HK-2 (cell line): ENCODE data around the gene FKBP2.

ENCODE experiments used
- DNase-seq: peaks from one replicate; pipeline ENCODE4 v3.0.0-alpha.2; 2018; ENCODE audit not compliant: unreplicated experiment

FKBP2 gene

DNA sequence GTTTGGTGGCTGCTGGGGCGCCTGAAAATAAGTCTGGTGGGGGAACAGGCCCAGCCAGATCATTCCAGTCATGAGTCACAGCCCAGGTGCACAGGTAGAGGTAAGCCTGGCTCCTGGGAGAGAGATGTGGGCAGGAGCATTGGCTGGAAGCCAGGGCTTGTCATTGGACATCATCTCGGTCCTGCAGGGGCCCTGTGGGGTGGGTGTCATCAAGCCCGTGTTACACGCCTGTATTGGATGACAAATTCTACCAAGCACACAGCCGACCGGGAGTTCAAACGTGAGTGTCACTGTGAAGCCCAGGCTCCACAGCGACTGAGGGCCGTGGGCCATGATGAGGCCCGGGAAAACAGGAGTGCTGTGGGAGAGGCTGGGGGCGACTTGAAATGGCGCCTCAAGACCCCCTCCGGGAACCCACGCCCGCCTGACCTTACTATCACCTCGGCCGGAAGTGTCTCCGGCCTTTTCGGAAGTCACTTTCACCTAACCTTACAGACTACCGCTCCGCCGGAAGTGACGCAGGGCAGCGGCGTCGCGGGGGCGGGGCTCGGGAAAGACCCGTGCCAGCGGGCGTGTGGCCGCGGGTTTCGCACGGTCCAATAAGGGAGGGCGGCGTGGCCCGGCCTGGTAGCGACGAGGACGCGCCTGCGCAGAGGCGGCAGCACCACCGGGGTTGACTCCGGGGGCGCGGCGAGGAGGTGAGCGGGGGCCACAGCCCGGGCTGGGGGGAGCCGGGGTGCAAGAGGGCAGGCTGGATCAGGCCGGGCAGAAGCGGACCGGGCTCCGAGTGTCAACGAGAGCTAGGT is at the start of gene FKBP2:
Gene FKBP2, plus strand, starts transcription at position 661 of the 806 bp plus-strand sequence. CDS start 1,293 bp downstream, outside the sequence.
- DNase-seq = peak; percentile 92

DNA sequence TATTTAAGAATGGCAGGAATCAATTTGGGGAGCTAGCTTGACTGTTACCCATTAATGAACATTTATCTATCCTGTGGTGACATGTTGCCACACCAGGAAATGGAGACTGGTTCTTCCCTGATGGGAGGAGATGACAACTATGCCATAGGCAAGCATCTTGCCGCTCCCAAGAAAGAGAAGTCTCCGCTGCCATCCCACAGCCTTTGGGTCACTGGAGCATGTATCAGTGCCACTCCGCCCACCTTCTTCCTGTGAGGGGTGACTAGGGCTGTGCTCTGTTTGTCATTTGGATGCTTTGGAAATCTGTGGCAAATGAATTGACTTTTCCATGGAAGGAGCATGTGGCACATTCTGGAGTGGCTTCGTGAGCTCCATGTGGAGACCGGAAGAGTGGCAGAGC is 48.5 kb upstream of the FKBP2 start:
- no peak for DNase-seq

DNA sequence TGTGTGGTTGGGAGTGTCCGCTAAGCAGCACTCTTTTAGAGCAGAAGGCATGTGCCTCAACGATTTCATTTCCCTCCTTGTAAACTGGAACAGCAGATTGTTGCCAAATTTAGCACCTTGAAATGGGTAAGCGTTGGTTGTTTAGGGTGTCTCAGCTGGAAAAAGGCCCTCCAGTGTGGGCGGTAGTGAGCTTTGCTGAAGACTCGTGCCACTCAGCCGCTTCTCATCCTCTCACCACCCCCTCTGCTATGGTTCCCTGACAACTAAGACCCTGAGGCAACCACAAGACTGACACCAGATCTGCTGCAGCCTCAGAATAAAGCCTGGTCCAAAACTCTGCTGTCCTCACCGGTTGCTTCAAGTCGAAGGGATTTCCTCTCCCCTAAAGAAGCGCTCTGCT is 44.3 kb upstream of the FKBP2 start:
- DNase-seq = no peak

DNA sequence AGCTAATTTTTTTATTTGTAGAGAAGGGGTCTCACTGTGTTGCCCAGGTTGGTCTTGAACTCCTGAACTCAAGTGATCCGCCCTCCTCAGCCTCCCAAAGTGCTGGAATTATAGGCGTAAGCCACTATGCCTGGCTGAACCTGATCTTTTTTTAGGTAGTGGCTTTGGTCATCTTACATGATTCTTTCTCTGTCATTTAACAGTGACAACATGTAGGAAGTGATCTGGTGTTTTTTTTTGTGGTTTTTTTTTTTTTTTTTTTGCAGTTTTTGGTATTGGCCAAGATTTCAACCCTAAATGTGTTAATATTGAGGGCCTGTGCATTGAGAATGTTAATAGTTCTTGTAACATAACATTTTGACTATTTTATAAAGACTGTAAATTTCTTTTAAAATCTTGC is 42.4 kb upstream of the FKBP2 start:
- DNase-seq = no peak

DNA sequence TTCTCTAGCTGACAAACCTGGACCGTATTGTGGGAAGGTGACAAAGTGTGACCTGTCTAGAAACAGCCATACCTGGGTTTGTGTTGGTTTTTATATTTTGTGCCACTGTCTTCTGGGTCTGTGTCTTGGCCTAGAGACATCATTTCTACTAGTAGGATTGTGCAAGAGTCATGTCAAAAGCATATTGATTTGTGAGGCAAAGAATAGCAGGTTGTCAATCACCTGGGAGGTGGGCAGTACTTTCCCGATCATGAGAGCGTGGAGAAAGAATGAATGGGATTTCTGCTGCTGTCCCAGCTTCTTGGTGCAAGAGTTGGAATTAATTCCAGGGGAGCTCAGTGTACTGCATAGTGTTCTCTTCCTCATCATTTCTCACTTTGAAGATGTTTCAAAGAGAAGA is 39.4 kb upstream of the FKBP2 start:
- DNase-seq = no peak

DNA sequence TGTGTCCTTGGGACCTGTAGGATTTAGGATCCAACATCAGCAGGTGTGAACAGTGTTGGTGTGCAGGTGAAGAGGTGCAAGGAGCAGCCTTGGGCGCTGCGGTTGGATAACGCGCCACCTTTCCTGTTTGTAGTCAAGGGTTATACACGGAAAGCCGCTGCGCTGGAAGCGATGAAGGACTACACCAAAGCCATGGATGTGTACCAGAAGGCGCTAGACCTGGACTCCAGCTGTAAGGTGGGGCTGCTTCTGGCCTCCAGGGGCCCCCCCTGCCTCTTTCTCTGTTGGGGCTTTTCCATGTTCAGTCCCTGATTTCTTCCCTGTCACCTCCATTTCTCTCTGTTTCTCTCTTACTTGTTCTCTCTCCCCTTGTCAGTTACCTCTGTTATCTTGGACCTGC is 37.9 kb upstream of the FKBP2 start:
- no peak for DNase-seq

DNA sequence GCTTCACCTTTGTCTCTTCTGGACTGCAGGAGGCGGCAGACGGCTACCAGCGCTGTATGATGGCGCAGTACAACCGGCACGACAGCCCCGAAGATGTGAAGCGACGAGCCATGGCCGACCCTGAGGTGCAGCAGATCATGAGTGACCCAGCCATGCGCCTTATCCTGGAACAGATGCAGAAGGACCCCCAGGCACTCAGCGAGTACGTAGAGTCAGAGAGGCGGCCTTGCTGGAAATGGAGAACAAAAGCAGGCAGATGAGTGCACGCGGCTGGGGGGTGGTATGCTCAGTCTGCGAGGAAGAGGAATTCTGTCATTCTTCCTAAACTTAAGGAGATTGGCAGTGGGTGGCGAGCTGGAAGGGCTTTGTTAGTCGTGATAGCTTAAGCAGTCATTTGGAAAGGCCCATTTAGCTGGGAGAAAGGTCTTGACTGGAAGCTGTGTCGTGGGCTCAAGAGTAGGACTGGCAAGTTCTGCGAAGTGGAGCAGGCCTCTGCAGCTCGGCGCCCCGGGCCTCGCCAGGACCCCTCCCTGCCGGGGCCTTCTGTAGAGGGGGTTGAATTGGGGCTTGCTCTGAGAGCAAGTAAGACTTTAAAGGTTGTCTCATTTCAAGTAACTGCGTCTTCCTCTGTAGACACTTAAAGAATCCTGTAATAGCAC is 37.3 kb upstream of the FKBP2 start:
- no peak for DNase-seq

DNA sequence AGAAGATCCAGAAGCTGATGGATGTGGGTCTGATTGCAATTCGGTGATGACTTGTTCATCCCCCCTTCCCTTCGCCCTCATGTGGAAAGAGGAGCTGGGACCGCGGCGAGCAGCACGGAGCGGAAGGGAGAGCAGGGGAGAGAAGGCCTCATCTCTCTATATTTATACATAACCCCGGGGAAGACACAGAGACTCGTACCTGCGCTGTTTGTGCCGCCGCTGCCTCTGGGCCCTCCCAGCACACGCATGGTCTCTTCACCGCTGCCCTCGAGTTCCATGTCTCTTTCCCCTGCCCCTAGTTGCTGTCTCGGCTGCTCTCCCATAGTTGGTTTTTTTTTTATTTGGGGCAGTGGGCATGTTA is 36.8 kb upstream of the FKBP2 start:
- DNase-seq = no peak

DNA sequence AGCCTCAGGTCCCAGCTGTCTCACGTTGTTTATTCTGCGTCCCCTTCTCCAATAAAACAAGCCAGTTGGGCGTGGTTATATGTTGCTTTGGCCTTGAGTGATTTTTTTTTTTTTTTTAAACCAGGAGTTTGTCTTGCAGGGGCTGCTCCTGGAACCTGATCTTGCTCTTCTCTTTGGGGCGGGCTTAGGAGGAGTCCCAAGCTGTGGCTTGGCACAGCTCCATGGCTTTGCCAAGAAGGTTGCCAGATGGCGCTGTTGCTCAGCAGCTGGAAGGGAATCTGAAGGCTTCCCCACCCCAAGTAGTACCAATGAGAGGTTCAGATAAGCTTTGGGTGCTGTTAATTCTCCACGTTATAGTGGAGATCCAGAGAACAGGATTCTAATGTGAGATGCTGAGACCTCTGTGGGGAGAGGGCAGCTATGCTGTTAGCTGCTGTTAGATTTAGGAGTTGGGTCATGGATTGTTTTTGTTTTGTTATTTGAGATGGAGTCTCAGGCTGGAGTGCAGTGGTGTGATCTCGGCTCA is 36.4 kb upstream of the FKBP2 start:
- peak; percentile 68 for DNase-seq

DNA sequence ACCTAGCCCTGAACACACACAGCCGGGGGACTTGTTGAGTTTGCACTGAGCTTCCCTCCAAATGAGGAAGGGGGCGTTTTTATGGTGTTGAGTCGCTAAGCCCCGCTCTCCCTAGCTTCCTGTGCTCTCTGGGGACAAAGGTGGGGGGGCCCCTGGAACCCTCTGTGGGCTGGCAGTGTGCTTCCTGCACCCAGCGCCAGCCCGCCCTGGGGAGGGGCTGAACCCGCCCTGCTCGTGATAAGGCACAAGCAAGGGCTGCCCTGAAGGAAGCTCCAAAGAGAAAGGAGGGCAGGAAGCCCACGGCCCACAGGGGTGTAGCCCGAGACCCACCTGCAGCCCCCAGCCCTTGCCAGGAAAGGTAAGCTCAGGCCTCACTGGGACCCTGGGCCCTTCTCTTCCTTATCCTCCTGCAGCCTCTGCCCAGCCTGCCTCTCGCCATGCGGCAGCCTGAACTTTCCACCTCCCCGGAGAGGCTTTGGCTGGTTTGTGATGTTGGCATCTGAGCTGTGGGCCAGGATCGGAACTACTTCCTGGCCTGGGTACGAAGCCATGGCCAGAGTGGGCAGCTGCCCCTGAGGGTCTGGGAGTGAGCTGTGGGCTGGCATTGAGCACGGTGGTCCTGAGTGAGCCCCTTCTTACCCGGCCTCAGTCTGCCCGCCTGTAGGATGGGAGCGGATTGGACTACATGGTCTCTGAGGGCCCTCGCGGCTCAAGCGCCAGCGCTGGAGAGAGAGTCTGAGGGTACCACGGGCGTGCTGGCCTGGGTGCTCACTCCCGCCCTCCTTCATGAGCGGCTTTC is 34.2 kb upstream of the FKBP2 start, which contains the start of gene FERMT3:
Gene FERMT3, plus strand, starts transcription at position 265 of the 799 bp plus-strand sequence. CDS start 644 bp downstream, outside the sequence.
- no peak for DNase-seq

DNA sequence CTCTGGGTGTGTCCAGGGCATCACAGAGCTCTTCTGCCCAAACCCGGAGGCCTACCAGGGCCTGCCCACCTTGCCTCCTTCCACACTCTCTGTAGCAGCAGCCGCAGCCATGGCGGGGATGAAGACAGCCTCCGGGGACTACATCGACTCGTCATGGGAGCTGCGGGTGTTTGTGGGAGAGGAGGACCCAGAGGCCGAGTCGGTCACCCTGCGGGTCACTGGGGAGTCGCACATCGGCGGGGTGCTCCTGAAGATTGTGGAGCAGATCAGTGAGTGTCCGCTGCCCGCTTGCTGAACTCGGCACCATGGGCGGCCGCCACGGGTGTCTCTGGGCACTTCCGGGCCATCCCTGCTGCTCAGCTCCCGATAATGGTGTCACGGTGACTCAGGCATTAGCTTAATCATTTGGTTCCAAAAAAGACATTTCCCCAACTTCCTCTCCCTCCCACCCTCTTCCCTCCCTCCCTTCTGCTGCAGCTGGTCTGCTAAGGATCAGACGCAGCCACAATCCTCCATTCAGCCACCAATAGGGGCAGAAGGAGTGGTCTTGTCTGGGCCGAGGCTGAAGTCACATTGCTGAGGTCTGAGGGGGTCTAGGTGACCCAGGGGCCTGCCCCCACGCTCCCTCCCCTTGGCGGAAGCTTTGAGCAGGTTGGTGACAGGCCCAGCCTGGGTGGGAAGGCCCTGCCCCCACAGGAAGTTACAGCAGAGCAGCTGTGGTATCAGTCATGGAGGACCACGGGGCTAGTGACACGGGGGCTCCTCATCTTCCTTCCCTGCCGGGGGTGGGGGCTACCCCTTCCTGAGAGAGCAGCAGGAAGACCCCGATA is 33.4 kb upstream of the FKBP2 start:
- DNase-seq = no peak

DNA sequence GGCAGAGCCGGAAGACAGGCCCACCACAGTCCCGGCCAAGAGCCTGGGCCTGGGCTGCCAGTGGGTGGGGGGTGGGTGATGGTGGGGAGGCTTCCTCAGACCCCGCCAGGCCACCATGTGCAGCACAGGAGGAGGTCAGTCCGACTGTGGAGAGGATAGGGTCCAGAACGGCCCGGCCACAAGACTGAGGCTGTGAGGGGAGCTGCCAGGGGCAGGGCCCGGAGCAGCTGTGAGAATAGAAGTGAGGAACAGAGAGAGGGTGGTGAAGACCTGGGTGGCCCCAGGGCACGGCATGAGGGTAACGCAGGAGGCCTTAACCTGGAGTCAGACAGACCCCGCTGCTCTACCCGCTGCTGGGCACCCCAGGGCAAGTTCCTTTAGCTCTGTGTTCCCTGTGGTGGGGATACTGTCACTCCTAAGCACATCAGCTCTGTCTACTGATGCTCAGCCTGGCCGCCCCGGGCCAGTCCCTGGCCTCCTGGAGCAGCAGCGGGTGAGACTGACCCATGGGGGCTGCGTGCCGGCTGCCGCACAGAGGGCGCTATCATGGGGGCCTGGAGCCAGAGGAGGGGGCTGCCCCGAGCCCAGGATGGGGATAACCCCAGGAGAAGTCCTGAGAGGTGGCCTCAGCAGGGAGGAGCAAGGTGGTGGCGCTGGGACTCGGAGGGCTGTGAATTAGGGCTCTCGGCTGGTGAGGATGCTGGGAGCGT is 32.7 kb upstream of the FKBP2 start:
- no peak for DNase-seq

DNA sequence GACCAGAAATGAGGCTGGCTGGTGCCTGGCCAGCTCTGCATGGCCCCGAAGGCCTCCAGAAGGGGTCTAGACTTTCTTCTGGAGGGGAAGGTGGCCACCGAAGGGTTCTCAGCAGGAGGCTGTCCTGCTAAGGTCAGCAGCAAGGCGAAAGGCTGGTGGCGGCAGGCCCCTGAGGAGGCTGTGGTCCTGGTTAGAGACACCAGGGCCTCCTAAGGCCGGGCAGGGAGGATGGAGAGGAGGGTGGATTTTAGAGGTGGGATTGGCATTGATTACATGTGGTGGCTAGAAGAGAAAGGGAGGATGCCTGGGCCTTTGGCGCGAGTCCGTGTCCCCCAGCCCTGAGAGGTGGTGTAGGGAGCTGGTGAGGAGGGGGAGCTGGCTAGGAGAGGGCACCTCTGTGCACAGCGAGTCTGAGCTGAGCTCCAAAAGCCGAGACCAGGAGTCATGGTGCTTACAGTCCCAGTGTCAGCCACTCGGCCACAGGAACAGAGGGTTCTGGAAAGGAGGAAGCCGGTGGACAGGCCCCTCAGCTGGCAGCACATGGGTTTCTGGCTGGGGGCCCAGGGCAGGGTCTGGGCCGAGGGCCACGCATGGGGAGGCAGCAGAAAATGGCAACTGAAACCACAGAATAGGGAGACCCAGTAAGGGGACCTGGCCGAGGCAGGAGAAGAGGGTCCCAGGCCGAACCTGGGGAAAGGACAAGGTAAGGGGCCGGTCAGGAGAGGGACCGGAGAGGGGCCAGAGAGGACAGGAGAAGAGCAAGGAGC is 31.9 kb upstream of the FKBP2 start:
- DNase-seq = no peak

DNA sequence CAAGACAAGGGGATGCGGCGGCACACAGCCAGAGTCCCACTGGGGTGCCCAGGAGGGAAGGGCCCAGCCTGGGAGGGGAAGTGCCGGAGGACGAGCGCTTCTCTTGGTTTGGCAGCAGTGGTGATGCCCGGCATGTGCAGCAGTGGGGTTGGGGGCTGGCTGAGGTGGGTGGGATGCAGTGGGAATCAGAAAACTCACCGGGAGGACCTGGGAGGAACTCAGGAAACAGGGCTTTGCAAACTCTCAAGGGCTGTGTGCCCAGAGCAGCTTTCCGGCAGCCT is 31.4 kb upstream of the FKBP2 start:
- no peak for DNase-seq

DNA sequence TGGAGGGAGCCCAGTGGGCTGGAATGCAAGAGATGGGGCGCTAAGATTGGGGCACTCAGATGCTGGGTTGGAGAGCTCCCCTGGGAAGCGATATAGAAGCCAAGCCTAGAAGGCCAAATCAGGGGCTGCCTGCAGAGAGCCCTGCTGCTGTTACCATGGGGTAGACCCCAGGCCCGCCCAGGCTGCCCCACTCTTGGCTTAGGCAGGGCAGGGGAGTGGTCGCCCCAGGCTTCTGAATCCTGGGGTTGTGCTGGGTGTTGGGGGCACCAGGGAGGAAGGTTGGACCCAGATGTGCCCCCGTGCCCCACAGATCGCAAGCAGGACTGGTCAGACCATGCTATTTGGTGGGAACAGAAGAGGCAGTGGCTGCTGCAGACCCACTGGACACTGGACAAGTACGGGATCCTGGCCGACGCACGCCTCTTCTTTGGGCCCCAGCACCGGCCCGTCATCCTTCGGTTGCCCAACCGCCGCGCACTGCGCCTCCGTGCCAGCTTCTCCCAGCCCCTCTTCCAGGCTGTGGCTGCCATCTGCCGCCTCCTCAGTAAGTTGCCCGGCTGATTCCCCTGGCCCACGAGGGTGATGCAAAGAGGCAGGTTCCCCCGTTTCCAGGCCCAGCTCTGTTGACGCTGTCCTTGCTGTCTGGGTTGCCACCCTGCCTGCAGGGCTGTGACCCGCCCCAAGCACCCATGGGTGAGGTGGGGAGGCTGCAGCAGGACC is 30.4 kb upstream of the FKBP2 start:
- no peak for DNase-seq

DNA sequence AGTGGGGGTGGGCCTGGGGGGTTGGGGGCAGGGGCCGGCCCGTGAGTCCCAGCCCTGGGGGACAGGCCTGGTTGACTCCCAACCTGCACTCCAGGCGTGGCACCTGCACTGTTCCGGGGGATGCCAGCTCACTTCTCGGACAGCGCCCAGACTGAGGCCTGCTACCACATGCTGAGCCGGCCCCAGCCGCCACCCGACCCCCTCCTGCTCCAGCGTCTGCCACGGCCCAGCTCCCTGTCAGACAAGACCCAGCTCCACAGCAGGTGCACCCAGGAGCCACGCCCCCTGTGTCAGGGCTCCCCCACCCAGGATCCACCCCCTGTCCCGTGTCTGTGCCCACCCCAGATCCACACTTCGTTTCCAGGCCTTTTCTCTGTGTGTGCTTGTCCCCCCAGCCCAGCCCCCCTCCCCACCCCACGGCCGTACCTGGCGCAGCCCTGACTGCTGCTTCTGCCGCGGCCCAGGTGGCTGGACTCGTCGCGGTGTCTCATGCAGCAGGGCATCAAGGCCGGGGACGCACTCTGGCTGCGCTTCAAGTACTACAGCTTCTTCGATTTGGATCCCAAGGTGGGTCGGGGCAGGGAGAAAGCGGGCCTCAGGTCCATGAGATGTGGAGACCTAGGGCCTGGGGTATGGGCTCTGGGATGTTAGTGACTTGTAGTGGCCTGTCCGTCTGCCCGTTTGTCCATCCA is 29.6 kb upstream of the FKBP2 start:
- no peak for DNase-seq

DNA sequence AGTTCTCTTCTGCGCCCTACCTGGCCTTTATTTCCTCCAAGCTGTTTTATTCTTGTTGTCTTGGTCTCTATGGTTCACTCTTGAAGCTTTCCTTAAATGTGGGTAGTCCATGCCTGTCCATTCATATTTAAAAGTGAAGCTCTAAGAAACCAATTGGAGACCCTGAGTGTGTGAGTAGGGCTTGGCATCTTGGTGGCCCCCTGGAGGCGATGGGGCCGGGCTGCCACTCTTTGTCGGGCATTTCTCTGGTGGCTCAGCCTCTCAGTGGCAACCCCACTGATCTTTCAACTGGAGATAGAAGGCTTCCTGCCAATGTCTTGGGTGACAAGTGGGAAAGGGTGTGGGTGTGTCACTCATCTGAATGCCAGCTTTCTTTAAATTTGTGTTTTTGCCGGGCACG is 24.0 kb upstream of the FKBP2 start:
- DNase-seq = no peak

DNA sequence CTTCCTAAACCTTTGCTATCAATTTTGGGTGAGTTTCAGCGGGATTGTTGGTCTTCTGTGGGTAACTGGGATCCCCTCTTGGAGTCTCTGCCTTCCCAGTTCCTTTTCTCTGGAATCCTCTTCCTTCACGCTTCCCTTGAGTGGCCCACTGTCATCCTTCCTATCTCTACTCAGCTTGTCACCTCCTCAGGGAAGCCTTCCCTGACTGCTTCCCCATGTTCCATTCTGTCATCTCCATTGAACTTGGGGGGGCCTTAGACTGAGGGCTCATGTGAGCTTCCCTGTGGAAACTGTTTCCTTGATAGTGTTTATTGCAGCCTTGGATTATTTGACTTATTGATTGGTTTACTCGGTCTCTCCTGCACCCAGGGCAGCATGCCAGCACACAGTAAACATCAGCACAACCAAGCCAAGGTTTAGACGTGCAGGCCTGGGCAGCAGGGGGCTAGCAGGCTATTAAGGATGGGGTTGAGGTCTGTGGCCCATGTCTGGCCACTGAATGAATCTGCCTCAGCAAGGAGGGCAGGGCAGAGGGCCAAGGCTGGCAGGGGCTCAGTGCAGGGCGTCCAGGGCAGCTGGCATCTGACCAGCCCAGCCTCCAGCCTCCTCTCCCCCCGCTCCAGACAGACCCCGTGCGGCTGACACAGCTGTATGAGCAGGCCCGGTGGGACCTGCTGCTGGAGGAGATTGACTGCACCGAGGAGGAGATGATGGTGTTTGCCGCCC is 22.1 kb upstream of the FKBP2 start:
- DNase-seq = no peak
